ENCODE data around the gene OXLD1. TPM values are rescaled to one million over a fixed set of nuclear protein-coding genes. Genes with fewer than 3 reads are reported as not detected.

Gene OXLD1
- total and polyA plus RNA-seq, 10 of the 15 experiments (the other 5 are each of a cell fraction or from before 2014, with no cell fraction given) = 4.6 to 89.5 (median 39.8) TPM

- TF ChIP-seq TAF1 (IDR thresholded peaks at IDR 0.05; ENCODE audit: borderline replicate concordance, low read depth, low read length) (peak; percentile 95), HCFC1 (IDR thresholded peaks at IDR 0.05; ENCODE audit: low read length) (peak; percentile 65), NFYB (IDR thresholded peaks at IDR 0.05; ENCODE audit: insufficient read depth, low read depth, low read length) (peak; percentile 93), KAT2A (conservative IDR thresholded peaks at IDR 0.05; ENCODE audit: control insufficient read depth, low read depth, low read length) (no peak), ESRRA (IDR thresholded peaks at IDR 0.05; ENCODE audit: low read length) (0 out of 2 replicates have a peak, but pooled peaks have one; percentile 24), BACH1 (IDR thresholded peaks at IDR 0.05; ENCODE audit: borderline replicate concordance) (peak; percentile 75), JUNB (IDR thresholded peaks at IDR 0.05) (no peak), SMARCA5 (IDR thresholded peaks at IDR 0.05) (no peak), CREB1 (IDR thresholded peaks at IDR 0.05; ENCODE audit: low read depth) (peak; percentile 61; the same call in 1 of the 2 replicates), ZSCAN29 (IDR thresholded peaks at IDR 0.05) (no peak), SRF (IDR thresholded peaks at IDR 0.05; ENCODE audit: low read depth in 2 of 2, low read length in 2 of 2) (0 out of 4 replicates have a peak, but pooled peaks of 1 of the 2 experiments have one; percentile 23), ZNF687 (IDR thresholded peaks at IDR 0.05) (0 out of 2 replicates have a peak, but pooled peaks have one; percentile 50), ETV6 (conservative IDR thresholded peaks at IDR 0.05 in 1 of 2, IDR thresholded peaks at IDR 0.05 in 1 of 2; ENCODE audit: borderline replicate concordance in 1 of 2, low read depth in 1 of 2) (peak in 1 of 2 experiments; percentile 71; a peak in 1 of 4 replicates), ZBED1 (IDR thresholded peaks at IDR 0.05; ENCODE audit: borderline replicate concordance) (no peak; the same call in 1 of the 2 replicates), MAX (IDR thresholded peaks at IDR 0.05; ENCODE audit: low read depth, low read length) (peak; percentile 66; the same call in 1 of the 2 replicates), WRNIP1 (IDR thresholded peaks at IDR 0.05; ENCODE audit: borderline replicate concordance, low read depth, low read length) (no peak), YY1 (IDR thresholded peaks at IDR 0.05; ENCODE audit: low read depth, low read length) (peak; percentile 94), ELK1 (IDR thresholded peaks at IDR 0.05; ENCODE audit: low read depth, low read length) (peak; percentile 88), HDGF (IDR thresholded peaks at IDR 0.05) (no peak), SP1 (IDR thresholded peaks at IDR 0.05; ENCODE audit: low read depth, low read length) (peak; percentile 93)
Observed at GRCh38 chr17:81666342-81667191, at the start of gene OXLD1, which contains the start of gene CCDC137 (continued).

Data from GM12878 (cell line).